Adrenal gland (tissue), 5 donors: ENCODE results near the gene PMP22.

Experiments
- POLR2A ChIP-seq, 2 donors: fragments of 450-650 bp; IDR thresholded peaks; one replicate each; pipeline ENCODE4 v1.6.1; 2017; ENCODE audit warnings: antibody characterized with exemption in 2 of 2, mild to moderate bottlenecking in 2 of 2, moderate library complexity in 1 of 2
- TF ChIP-seq, protein P1 (sequence below), 6 experiments: fragments of 450-650 bp in 4 of 6; fragments of 200-600 bp in 2 of 6; sonication (generic) in 1 of 6; IDR thresholded peaks; 1 replicate in 5 of 6; 2 replicates in 1 of 6; pipeline versions ENCODE4 v1.5.1 to v1.8.0; 2016 to 2021; ENCODE audit warnings: antibody characterized with exemption in 6 of 6, mild to moderate bottlenecking in 2 of 6, moderate library complexity in 1 of 6
- donor health status: DM: no; HTN: no; CAD: no.

DNA sequence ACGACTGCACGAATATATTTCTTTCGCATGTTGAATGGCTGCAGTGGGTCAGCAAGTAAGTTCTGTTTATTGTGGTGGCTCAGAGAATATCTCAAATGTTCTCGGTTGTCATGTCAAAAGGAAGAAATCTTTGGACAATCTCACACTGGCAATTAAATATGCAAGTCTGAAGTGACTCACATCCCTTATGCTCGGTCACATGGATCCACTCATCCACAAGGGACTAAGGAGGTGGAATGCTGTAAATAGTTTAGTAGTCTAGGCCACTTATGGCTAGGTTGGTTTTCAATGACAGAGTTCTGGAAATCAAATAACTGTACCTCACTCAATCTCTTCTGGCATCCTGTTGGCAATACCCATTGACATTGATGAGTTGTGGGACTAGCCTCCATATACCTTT lies 33.0 kb upstream of the PMP22 start:
- TF ChIP-seq, protein P1, sequence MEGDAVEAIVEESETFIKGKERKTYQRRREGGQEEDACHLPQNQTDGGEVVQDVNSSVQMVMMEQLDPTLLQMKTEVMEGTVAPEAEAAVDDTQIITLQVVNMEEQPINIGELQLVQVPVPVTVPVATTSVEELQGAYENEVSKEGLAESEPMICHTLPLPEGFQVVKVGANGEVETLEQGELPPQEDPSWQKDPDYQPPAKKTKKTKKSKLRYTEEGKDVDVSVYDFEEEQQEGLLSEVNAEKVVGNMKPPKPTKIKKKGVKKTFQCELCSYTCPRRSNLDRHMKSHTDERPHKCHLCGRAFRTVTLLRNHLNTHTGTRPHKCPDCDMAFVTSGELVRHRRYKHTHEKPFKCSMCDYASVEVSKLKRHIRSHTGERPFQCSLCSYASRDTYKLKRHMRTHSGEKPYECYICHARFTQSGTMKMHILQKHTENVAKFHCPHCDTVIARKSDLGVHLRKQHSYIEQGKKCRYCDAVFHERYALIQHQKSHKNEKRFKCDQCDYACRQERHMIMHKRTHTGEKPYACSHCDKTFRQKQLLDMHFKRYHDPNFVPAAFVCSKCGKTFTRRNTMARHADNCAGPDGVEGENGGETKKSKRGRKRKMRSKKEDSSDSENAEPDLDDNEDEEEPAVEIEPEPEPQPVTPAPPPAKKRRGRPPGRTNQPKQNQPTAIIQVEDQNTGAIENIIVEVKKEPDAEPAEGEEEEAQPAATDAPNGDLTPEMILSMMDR (IDR thresholded peaks at IDR 0.05) = no peak
- no peak for TF ChIP-seq POLR2A (IDR thresholded peaks at IDR 0.05)
